ENCODE measurements around the gene GNG2.

GNG2 gene

GRCh38 chr14:51959928-51960327 lies 99.5 kb downstream of the GNG2 start:
- H3K4me3 ChIP-seq (ENCODE audit: low read depth, low read length), result no peak overlapping the region
- TF ChIP-seq CTCF (IDR thresholded peaks at IDR 0.05; ENCODE audit: control insufficient read depth, extremely low read depth, insufficient read depth), result no peak
- DNase-seq (ENCODE audit: low read depth), result no peak

- H3K4me3 ChIP-seq (ENCODE audit: low read depth, low read length), result no peak overlapping the region
- TF ChIP-seq CTCF (IDR thresholded peaks at IDR 0.05; ENCODE audit: control insufficient read depth, extremely low read depth, insufficient read depth), result no peak
- DNase-seq (ENCODE audit: low read depth), result no peak
Measured at GRCh38 chr14:51960866-51961265, 100.5 kb downstream of the GNG2 start.

- DNase-seq (ENCODE audit: low read depth), result no peak
- TF ChIP-seq CTCF (IDR thresholded peaks at IDR 0.05; ENCODE audit: control insufficient read depth, extremely low read depth, insufficient read depth), result no peak
- no peak overlapping the region for H3K4me3 ChIP-seq (ENCODE audit: low read depth, low read length)
Measured at GRCh38 chr14:51962711-51963110, 102.3 kb downstream of the GNG2 start.

- TF ChIP-seq CTCF (IDR thresholded peaks at IDR 0.05; ENCODE audit: control insufficient read depth, extremely low read depth, insufficient read depth), result no peak
- H3K4me3 ChIP-seq (ENCODE audit: low read depth, low read length), result no peak overlapping the region
- no peak for DNase-seq (ENCODE audit: low read depth)
Measured at GRCh38 chr14:51963286-51963685, 102.9 kb downstream of the GNG2 start.

- TF ChIP-seq CTCF (IDR thresholded peaks at IDR 0.05; ENCODE audit: control insufficient read depth, extremely low read depth, insufficient read depth), result no peak
Measured at GRCh38 chr14:51967521-51967920, 107.1 kb downstream of the GNG2 start.

GRCh38 chr14:51969852-51970540 lies 109.6 kb downstream of the GNG2 start:
- no peak overlapping the region for H3K4me3 ChIP-seq (ENCODE audit: low read depth, low read length)
- TF ChIP-seq CTCF (IDR thresholded peaks at IDR 0.05; ENCODE audit: control insufficient read depth, extremely low read depth, insufficient read depth), result no peak
- DNase-seq (ENCODE audit: low read depth), result no peak

More at GRCh38 chr14:51967521-51967920, 107.1 kb downstream of the GNG2 start:
- no peak overlapping the region for H3K4me3 ChIP-seq (ENCODE audit: low read depth, low read length)
- no peak for DNase-seq (ENCODE audit: low read depth)

GRCh38 chr14:51972566-51972965 lies 112.2 kb downstream of the GNG2 start:
- no peak for DNase-seq (ENCODE audit: low read depth)
- no peak for TF ChIP-seq CTCF (IDR thresholded peaks at IDR 0.05; ENCODE audit: control insufficient read depth, extremely low read depth, insufficient read depth)
- no peak overlapping the region for H3K4me3 ChIP-seq (ENCODE audit: low read depth, low read length)

Data from LNCaP clone FGC (cell line).